Measurements from ENCODE around the gene NSMF. TPM values are rescaled to one million over a fixed set of nuclear protein-coding genes. Genes with fewer than 3 reads are reported as not detected.

NSMF gene
- total RNA-seq, 2 donors from 2014 or later: 12.0 to 61.3 TPM

DNA sequence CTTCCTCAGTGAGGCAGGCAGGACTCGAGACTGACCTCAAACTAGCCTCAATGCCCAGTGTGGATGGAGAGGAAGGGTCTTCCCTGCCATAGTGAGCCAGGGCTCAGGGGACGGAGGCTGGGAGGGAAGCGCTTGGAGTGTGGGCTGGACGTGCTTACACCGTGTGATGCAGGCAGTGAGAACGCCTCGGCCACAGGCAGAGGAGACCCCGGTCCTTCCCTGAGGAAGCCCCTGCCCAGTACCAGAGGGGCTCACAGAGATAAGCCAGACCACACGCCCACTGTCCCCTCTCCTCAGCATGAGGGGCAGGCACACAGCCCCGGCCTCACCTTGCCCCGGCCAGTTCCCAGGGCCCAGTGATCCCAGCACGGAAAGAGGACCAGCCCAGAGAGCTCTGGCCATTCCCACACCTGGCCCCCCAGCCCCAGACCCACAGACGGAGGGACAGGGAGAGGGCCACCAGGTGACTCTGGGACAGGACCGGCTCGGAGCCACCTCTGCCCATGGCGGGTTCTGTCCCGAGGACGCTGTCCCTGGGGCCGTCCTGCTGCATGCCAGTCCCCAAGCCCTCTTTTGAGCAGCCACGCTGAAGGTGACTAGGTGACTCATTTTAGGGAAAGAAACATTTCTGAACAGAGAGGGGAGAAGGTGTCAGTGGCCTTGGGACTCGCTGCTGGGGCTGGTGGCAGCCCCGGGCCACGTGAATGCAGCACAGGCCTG is 6.0 kb upstream of the NSMF start:
- no peaks in the 10 kb centered on the region for H3K9me3 Mint-ChIP-seq
- H3K36me3 Mint-ChIP-seq: no peaks in the 10 kb centered on the region
- H3K27ac Mint-ChIP-seq: no peak overlapping the region
- ATAC-seq (no peak), DNase-seq (ENCODE audit: low spot score in 2 of 2) (no peak)

DNA sequence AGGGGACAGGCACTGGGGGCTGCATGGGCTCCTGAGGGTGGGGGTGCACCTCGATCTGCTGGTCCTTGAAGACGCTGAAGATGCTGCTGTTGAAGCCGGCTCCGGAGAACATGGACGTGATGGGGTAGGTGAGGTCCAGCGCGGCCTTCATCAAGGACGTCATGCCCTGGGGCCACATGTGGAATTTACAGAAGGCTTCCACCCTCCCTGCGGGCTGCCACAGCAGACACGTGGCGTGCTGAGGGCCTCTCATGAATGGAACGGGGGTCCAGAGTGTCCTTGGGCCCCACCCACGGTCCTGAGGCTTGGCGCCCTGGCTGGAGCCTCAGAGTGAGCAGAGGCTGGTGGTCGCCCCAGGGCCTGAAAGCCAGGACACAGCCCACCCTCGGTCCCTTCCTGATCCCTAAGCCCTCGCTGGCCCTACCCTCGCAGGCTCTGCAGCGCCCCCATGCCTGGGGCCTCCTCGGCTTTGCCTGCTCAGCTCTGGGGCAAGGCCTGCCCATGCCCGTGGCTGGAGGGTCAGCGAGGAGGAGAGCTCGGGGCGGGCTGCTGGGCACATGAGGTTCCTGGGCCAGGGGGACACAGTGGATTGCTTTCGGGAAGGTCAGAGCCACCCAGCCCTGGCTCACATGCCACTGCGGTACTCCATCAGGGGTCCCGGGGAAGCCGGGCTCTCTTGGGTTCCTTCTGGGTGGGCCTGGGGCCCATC is 5.3 kb upstream of the NSMF start:
- ATAC-seq (no peak), DNase-seq (ENCODE audit: low spot score in 2 of 2) (no peak)
- Mint-ChIP-seq H3K9me3 (no peaks in the 10 kb centered on the region), H3K27ac (no peak overlapping the region), H3K36me3 (no peaks in the 10 kb centered on the region)

DNA sequence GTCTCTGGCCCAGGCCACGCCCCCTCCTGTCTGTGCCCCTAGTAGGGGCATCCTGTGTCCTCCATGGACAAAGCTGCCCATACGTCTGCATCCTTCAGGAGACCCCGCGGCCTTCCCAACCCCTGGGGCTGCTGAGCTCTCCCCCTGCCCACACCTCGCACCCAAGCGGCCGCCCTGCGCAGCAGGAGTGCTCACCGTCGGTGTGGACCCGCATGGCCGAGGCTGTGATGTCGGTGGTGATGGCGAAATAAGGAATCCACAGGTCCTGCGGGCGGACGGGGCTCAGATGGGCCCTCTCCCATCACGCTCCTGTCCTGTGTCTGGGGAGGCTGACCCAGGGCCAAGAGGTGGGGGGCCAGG is 4.8 kb upstream of the NSMF start:
- Mint-ChIP-seq H3K27ac (no peak overlapping the region), H3K9me3 (no peaks in the 10 kb centered on the region), H3K36me3 (no peaks in the 10 kb centered on the region)
- ATAC-seq: no peak
- DNase-seq (ENCODE audit: low spot score in 2 of 2): no peak

DNA sequence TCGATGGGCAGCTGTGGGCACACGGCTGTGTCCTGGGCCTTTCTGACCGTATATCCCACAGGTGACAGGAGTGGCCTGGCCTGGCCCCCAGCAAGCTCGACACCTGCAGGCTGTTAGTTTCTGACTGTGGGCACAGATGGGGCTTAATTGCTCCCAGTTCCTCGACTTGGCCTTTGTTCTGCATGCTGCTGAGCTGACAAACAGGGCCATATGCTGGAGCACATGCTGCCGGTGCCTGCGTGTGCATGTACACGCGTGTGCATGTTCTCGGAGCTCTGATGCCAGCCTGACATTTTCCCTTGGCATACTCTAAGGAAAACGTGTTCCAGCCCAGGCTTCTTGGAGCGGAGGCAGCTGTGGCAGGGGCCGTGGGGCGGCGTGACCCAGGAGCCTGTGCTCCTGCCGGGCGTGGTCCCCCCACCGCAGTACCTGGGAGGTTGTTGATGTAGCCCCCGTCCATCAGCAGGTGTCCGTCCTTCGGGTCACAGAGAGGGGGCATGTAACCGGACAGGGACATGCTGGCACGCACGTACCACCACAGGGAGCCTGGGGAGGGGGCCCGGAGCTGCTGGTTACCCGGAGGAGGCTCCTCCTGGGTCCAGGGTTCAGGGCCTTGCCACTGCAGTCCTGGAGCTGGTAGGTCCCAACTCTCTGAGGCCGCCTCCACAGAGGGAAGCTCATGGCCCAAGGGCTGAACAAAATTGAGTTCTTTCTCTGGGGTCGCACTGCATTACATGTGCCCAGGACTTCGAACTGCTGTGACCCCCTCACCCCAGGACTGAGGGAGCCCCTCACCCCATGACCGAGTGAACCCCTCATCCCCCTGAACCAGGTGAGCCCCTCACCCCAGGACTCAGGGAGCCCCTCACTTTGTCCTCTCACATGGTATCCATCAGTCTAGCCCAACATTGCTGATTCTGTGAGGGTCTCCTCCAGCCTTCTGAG is 4.1 kb upstream of the NSMF start:
- no peaks in the 10 kb centered on the region for H3K36me3 Mint-ChIP-seq
- no peak overlapping the region for H3K27ac Mint-ChIP-seq
- ATAC-seq (no peak), DNase-seq (ENCODE audit: low spot score in 2 of 2) (no peak)
- no peaks in the 10 kb centered on the region for H3K9me3 Mint-ChIP-seq

DNA sequence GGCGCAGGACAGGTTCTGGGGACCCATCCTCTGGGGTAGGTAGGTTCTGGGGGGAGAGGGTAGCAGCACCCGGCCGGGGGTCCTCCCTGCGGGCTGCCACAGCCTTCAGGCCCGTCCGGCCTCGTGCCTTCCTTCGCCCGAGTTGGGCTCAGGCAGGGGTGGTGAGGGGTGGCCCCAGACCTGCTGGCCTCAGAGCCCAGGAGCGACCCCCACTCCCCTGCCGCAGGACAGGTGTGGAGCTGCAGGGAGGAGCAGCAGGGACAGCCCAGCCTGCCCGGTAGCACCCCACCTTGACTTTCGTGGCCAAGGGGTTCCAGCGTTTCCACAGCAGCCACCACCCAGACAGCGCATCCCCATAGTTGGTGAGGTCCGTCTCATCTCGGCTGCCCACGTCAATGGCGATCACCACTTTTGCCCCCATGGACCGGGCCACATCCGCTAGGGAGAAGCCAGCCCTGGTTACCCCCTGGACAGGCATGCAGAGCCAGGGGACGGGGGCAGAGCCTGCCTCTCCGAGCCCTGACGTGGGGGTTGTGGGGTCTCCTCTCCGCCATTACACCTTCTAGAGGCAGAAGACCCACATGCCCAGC is 3.4 kb upstream of the NSMF start:
- ATAC-seq (no peak), DNase-seq (ENCODE audit: low spot score in 2 of 2) (no peak)
- Mint-ChIP-seq H3K9me3 (no peaks in the 10 kb centered on the region), H3K27ac (no peak overlapping the region), H3K36me3 (no peaks in the 10 kb centered on the region)

DNA sequence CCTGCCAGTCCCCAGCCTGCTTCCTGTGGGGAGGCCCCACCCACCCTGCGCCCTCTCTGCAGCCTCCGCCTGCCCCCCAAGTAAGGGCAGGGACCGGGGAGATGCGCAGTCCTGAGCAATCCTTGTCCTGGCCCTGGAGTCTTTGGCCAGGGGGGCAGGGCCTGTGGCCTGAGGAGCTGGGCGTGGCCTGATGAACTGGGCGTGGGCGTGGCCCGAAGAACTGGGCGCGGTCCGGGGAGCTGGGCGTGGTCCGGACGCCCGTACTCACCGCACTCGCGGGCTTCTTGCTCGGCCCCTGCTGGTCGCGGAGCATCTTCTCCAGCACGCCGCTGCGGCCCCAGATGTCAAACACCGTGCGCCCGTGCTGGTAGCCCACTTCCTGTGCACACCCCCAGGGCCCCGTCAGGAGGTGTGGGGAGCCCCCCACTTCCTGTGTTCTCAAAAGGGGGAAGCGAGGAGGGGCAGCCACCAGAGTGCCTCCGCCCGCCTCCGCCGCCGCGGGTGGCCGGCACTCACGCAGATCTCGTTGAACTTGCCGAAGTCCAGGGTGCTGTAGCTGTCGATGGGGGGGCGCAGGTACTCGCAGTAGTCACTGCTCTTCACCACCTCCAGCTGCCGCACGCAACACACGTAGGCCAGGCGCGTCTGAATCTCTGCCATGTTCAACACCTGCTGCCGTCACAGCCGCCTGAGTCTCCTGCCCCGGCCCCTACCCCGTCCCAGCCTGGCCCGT is 2.7 kb upstream of the NSMF start:
- ATAC-seq (peak; percentile 73 to 82), DNase-seq (ENCODE audit: low spot score in 2 of 2) (peak; percentile 83 to 85)
- Mint-ChIP-seq H3K9me3 (no peaks in the 10 kb centered on the region), H3K36me3 (no peaks in the 10 kb centered on the region), H3K27ac (no peak overlapping the region)

DNA sequence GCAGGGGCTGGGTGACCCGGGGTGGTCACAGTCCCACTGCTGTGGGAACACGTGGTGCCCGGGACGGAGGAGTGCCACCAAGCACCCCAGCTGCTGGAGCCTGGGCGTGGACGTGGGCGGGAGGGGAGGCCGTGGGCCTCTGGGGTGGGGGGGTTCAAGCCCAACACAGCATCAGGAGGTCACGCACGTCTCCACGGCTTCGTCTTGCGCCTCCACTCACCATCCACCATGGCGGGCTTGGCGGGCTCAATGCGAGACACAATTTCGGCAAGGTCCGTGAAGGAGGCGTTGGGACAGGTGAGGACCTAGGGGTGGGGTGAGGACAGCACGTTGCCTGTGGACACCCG is 2.2 kb upstream of the NSMF start:
- no peaks in the 10 kb centered on the region for H3K36me3 Mint-ChIP-seq
- DNase-seq (ENCODE audit: low spot score in 2 of 2): no peak
- H3K9me3 Mint-ChIP-seq: no peaks in the 10 kb centered on the region
- ATAC-seq: no peak
- H3K27ac Mint-ChIP-seq: no peak overlapping the region

DNA sequence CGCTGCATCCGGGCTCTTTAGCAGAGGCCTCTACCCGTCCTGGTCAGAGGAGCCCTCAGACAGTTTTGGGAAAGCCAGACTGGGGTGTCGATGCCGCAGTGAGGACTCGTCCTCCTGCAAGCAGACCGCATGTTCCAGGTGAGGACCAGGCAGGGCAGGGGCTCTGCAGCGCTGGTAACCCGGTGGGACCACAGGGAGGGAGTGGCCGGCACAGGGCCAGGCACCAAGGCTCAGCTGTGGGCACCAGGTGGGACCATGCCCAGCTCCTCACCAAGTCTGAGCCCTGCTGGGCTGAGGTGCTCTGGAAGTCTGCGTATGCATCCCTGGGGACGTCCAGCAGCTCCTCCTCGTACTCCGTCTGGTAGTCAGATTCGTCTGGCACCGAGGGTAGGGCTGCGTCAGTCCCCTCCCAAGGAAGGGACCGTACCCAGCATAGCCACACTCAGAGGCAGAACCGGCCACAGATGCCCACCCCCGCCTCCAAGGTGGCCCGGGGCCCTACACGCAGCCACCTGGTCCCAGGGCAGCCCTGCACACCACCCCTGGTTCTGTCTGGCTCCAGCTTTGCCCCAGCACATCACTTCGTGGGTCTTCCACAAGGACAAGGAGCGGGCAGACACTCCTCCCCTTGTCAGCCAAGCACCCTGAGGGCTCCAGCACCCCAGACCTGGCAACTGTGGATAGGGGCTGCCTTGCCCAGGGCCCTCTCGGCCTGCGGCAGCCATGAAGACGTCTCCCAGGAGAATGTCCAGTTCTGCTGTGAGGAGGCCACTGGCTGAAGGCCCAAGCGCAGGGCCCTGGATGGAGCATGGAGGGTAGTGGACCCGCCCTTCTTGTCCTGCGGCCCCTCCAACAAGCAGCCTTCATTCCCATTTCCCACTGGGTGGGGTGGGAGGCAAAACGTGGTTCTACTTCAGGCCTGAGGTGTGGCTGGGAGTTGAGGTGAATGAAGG is 1.5 kb upstream of the NSMF start:
- no peak for DNase-seq (ENCODE audit: low spot score in 2 of 2)
- ATAC-seq: no peak
- no peak overlapping the region for H3K27ac Mint-ChIP-seq
- H3K36me3 Mint-ChIP-seq: no peaks in the 10 kb centered on the region
- no peaks in the 10 kb centered on the region for H3K9me3 Mint-ChIP-seq

DNA sequence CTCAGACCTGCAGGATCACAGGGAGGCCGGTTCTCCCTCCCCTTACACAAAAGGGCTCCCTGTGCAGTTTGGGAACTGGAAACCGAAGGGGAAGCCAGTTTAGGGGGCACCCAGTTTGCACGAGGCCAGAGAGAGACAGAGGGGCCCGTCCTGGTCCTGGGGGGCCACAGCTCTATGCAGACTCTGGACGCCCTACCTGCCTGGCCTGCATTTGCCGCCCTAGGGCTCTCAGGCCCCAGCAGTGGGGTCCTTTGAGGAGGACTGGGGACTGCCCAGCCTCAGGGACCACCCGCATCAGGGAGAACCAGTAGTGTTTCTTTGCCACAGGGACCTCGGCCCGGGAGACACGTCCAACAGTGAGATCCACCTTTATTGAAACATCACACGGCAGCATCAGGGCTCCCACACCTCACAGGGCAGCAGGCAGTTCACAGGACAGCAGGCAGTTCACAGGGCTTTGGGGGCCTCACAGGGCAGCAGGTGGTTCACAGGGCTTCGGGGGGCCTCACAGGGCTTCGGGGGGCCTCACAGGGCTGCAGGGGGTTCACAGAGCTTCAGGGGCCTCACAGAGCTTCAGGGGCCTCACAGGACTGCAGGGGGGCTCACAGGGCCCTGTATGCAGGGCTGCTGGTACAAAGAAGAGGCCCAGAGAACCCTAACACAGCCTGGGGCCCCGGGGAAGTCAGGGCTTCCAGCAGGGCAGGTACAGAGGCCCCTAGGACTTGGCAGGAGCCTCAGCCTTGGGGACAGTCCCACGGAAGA is 648 bp upstream of the NSMF start:
- H3K27ac Mint-ChIP-seq: no peak overlapping the region
- ATAC-seq (no peak), DNase-seq (ENCODE audit: low spot score in 2 of 2) (no peak)
- H3K36me3 Mint-ChIP-seq: no peaks in the 10 kb centered on the region
- H3K9me3 Mint-ChIP-seq: no peaks in the 10 kb centered on the region

DNA sequence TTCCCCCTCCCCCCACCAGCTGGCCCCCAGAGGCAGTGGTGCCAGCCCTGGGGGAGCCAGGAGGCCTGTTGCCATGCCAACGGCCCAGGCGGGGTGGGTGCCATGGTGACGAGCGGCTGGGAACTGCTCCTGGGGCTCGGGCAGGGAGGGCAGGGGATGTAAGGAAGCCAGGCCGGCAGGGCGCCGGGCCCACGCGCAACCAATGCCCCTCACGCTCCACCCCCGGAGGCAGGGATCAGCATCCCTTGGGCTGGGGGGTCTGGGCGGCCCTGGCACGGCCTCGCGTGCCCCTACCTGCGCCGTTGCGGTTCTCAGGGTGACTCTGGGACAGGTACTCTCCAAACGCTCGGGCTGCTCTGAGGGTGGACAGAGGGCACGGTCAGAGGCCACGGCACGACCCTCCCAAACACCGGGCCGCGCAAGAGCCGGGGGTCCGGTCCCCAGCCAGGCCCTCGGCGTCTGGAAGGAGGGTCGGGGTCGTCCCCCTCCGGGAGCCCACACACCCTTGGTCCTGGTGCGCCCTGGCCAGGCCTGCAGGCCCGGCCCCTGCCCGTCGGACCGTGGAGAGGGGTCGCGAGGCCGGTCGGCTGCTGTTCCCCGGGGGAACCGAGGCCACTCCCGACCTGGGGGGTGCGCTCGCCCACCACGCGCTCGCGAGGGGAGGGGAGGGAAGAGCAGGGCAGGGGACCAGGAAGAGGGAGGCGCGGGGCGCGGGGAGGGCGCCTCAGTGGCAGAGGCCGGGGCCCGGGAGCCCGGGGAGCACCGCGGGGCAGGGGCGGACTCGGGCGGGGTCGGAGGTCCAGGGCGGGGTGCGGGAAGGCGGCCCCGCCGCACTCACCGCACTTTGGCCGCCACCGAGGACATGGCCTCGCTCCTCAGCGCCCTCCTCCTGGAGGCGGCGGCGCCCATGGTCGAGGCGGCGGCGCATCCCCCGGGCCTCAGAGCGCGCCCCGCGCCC is 661 bp downstream of the NSMF start:
- Mint-ChIP-seq H3K27ac (no peak overlapping the region), H3K36me3 (no peaks in the 10 kb centered on the region), H3K9me3 (no peaks in the 10 kb centered on the region)
- no peak for DNase-seq (ENCODE audit: low spot score in 2 of 2)
- ATAC-seq: peak; percentile 17 to 26

DNA sequence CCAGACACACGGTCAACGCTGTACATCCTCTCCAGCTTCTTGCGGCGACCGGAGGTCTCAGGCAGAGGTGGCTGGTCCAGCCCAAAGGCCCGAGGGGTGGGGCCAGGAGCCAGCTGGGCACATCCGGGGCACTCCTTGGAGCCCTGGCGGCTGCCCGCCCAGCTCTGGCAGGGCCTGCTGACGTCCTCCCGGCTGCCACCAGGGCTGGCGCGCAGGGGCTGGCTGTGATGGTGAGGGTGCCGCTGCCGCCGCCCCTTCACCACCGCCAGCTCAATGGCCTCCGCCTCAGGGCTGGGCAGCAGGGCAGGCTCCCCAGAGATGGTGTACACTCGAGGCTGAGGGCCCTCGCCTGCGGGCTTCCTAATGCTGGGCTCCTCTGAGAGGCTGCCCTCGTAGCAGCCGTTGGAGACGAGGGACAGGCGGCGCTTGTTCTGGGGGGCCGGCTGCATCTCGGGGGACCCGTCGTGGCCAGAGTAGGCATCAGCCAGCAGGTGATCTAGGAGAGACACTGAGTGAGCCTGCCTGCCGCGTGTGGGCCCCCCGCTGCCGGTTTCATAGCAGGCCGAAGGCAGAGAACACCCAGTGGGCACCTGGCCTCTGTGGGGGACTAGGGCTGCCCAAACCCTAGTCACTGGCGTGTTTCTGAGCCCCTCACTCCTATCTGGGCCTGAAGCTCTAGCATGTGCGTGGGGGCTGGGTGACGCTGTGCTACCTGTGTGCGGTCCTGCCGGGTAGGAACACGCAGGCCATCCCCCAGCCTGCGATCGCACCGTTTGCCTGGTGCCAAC is 1.5 kb downstream of the NSMF start:
- H3K27ac Mint-ChIP-seq: no peak overlapping the region
- no peaks in the 10 kb centered on the region for H3K36me3 Mint-ChIP-seq
- no peaks in the 10 kb centered on the region for H3K9me3 Mint-ChIP-seq
- DNase-seq (ENCODE audit: low spot score in 2 of 2): peak in 1 of 2 donors; percentile 57
- no peak for ATAC-seq

DNA sequence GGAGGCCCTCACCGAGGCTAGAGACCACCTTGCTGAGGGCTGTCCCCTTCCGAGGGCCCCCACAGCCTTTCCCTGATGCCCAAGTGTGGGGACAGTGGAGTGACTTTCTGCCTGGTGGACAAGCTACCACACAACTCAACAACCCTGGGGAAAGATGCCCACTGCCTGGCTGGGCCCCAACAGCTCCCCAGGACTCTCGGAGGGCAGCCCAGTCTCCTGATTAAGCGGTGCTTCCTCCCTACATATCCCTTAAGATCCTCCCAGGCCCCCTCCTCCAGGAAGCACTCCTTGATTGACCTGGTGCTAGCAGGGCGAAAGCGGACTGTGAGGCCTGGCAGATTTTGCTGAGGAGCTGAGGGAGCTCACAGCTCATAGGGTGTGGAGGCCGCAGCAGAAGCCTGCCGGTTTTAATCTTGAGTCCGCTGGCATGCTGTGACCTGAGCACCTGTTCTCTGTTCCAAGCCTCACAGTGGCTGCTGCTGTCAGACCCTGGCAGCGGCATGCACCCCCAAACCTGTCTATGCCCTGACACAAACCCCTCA is 2.2 kb downstream of the NSMF start:
- Mint-ChIP-seq H3K9me3 (no peaks in the 10 kb centered on the region), H3K27ac (no peak overlapping the region), H3K36me3 (no peaks in the 10 kb centered on the region)
- ATAC-seq (no peak), DNase-seq (ENCODE audit: low spot score in 2 of 2) (peak; percentile 4 to 55)
